Prostate gland (tissue), 2 donors: ENCODE results near the gene ABCA7. TPM values are rescaled to one million over a fixed set of nuclear protein-coding genes. Genes with fewer than 3 reads are reported as not detected.

ENCODE experiments used
- DNase-seq: peaks from one replicate; pipeline ENCODE4 v3.0.0-alpha.2; 2019; ENCODE audit warnings: low spot score
- H3K27ac ChIP-seq, 2 donors: fragments of 200-600 bp; sonication (generic); 2 replicates each; pipeline ENCODE4 v1.5.1; 2017 to 2019
- H3K27me3 ChIP-seq: fragments of 200-600 bp; sonication (generic); replicated peaks from 2 replicates; pipeline ENCODE4 v1.5.1; 2019; ENCODE audit not compliant: insufficient read depth
- H3K36me3 ChIP-seq, 2 donors: fragments of 200-600 bp; sonication (generic); 1 replicate in 1 of 2; 2 replicates in 1 of 2; pipeline versions ENCODE4 v1.5.1 to v1.8.1; 2017 to 2019
- H3K4me1 ChIP-seq: fragments of 200-600 bp; sonication (generic); replicated peaks from 2 replicates; pipeline ENCODE4 v1.5.1; 2019
- H3K4me3 ChIP-seq, 2 donors: fragments of 200-600 bp; sonication (generic); 2 replicates each; pipeline ENCODE4 v1.5.1; 2017 to 2019
- H3K9me3 ChIP-seq: fragments of 200-600 bp; sonication (generic); 2 replicates; pipeline ENCODE4 v1.5.1; 2017
- POLR2A ChIP-seq: fragments of 450-650 bp; IDR thresholded peaks from one replicate; pipeline ENCODE4 v1.6.1; 2016; ENCODE audit warnings: antibody characterized with exemption, mild to moderate bottlenecking
- POLR2AphosphoS5 ChIP-seq: sonication (generic); formaldehyde crosslinking; IDR thresholded peaks from one replicate; pipeline ENCODE4 v1.6.1; 2017; ENCODE audit warnings: antibody characterized with exemption
- WGBS: methylation state at CpG from one replicate; pipeline ENCODE4 v1.1.5; 2018; 5-methylcytosine and 5-hydroxymethylcytosine counted together
- intact Hi-C: fragments of 100-400 bp; cut with DNase I; formaldehyde crosslinking; loops from one replicate; pipeline ENCODE4 v1.14.2; 2022
- total RNA-seq, 2 donors: library from RNA; depleted of rRNA; stranded (reverse); fragments of >200 nt; gene quantifications; one replicate each; pipeline ENCODE4 v1.1.0, GENCODE V29; 2016
- TF ChIP-seq, protein P1 (sequence below), 4 experiments: fragments of 200-600 bp in 2 of 4; fragments of 450-650 bp in 2 of 4; sonication (generic) in 2 of 4; IDR thresholded peaks; 1 replicate in 3 of 4; 2 replicates in 1 of 4; pipeline ENCODE4 v1.5.1; 2016 to 2019; ENCODE audit warnings: antibody characterized with exemption in 4 of 4, mild to moderate bottlenecking in 2 of 4, moderate library complexity in 2 of 4

ABCA7 gene
- total RNA-seq, 2 donors from 2014 or later, result 16.2 to 25.1 TPM

DNA sequence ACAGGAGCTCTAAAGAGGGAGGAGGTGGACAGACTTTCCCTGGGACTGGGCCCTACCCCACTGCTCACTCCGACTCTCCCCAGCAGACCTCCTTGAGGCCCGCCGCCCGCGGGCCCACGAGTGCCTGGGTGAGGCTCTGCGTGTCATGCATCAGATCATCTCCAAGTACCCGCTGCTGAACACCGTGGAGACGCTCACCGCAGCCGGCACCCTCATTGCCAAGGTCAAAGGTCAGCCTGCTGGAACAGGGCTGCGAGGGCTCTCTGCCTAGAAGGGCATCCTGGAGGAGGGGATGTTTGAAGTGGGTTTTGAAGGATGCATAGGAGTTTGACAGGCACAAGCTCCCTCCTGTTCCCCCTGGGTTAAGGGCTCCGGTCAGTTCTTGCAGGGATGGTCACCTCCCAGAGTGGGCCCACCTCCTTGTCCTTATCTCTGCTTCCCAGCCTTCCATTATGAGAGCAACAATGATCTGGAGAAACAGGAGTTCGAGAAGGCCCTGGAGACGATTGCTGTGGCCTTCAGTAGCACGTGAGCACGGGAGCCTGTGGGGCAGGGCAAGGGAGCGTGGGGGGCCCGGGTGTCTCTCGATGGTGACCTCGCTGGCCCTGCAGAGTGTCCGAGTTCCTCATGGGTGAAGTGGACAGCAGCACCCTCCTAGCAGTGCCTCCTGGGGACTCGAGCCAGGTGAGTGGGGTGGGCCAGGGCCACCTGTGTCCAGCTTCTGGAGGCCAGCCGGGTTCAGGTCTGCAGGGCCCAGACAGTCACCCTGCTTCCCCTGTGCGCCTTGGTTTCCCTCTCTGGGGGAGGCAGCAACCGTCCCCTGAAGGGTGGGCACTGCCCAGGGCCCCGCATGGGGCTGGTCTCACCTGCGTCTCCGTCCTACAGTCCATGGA, 33.4 kb downstream of the ABCA7 start:
- Histone ChIP-seq H3K27ac (no peak overlapping the region), H3K4me1 (no peaks in the 10 kb centered on the region), H3K36me3 (no peaks in the 10 kb centered on the region), H3K4me3 (no peak overlapping the region), H3K9me3 (no peaks in the 10 kb centered on the region), H3K27me3 (peaks cover 15% of the 10 kb centered on the region)
- intact Hi-C loops, result no loop called here
- TF ChIP-seq POLR2A, result no peak
- no peak for TF ChIP-seq POLR2AphosphoS5
- TF ChIP-seq, protein P1, sequence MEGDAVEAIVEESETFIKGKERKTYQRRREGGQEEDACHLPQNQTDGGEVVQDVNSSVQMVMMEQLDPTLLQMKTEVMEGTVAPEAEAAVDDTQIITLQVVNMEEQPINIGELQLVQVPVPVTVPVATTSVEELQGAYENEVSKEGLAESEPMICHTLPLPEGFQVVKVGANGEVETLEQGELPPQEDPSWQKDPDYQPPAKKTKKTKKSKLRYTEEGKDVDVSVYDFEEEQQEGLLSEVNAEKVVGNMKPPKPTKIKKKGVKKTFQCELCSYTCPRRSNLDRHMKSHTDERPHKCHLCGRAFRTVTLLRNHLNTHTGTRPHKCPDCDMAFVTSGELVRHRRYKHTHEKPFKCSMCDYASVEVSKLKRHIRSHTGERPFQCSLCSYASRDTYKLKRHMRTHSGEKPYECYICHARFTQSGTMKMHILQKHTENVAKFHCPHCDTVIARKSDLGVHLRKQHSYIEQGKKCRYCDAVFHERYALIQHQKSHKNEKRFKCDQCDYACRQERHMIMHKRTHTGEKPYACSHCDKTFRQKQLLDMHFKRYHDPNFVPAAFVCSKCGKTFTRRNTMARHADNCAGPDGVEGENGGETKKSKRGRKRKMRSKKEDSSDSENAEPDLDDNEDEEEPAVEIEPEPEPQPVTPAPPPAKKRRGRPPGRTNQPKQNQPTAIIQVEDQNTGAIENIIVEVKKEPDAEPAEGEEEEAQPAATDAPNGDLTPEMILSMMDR (IDR thresholded peaks at IDR 0.05), result no peak
- DNase-seq, result no peak
- WGBS, result 92% methylated on average over 20 of the region's 30 CpGs

DNA sequence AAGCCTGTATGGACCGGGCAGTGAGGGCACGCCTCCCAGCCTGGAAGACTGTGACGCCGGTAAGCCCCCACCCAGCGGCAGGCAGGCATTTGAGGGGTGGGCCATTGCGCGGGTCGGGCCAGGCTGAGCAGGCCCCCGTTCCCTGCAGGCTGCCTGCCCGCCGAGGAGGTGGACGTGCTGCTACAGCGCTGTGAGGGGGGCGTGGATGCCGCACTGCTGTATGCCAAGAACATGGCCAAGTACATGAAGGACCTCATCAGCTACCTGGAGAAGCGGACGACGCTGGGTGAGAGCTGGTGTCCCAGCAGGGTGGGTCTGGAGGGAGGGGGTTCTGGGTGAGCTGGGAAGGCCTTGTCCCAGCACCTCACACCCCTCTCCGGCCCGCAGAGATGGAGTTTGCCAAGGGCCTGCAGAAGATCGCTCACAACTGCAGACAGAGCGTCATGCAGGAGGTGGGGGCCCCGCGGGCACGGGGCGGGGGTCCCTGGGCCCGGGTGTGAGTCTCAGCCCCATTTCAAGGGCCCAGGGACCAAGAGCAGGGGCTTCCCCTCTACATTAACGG, 34.1 kb downstream of the ABCA7 start:
- no peaks in the 10 kb centered on the region for H3K9me3 ChIP-seq
- H3K27ac ChIP-seq, result no peak overlapping the region
- no peaks in the 10 kb centered on the region for H3K4me1 ChIP-seq
- WGBS, result 73% methylated on average over 26 of the region's 28 CpGs
- H3K27me3 ChIP-seq, result peaks cover 11% of the 10 kb centered on the region
- H3K36me3 ChIP-seq, result no peaks in the 10 kb centered on the region
- intact Hi-C loops, result no loop called here
- no peak overlapping the region for H3K4me3 ChIP-seq
- TF ChIP-seq, protein P1 (IDR thresholded peaks at IDR 0.05), result no peak
- no peak for DNase-seq

DNA sequence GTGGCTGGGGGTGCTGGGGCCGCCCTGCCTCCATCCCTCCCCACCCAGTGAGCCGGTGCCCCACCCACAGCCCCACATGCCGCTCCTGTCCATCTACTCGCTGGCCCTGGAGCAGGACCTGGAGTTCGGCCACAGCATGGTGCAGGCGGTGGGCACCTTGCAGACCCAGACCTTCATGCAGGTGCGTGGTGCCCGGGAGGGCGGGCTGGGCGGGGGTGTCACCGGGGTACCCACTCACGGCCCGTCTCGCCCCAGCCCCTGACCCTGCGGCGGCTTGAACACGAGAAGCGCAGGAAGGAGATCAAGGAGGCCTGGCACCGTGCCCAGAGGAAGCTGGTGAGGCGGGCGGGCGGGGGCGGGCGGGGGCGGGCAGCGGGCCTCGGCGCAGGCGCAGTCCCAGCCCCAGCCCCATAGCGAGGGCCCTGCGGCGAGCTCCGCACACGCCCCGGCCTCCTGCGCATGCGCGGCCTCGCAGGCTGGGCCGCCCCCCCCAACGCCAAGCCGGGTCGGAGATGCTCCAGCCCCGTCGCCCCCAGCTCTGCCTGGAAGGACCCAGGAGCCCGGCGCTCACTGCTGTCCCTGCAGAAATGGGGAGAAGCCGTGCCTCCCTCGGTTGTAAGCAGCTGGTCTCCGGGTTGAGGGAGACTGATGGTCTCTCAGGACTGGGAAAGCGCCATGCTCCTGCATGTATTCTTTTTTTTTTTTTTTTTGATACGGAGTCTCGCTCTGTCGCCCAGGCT, 34.8 kb downstream of the ABCA7 start:
- H3K4me1 ChIP-seq, result no peaks in the 10 kb centered on the region
- peak; percentile 74 for DNase-seq
- 55% methylated on average over 50 of the region's 54 CpGs for WGBS

DNA sequence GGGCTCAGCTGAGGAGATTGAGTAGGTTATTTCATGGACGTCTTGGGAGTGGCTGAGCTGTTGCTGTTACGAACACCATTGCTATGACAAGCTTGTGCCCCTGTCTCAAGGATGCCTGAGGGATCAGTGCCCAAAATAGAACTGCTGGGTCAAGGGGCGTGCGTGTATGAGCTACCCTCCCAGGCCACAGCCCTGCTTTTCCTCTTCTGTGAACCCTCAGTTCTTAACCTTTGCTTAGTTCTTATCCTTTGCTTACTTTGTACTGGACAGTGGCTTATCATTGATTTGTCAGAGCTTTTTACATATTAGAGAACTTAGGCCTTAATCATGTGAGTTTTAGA, 36.1 kb downstream of the ABCA7 start:
- no peaks in the 10 kb centered on the region for H3K9me3 ChIP-seq
- H3K27me3 ChIP-seq, result peaks cover 4% of the 10 kb centered on the region
- TF ChIP-seq POLR2AphosphoS5, result no peak
- TF ChIP-seq, protein P1 (IDR thresholded peaks at IDR 0.05), result no peak
- TF ChIP-seq POLR2A, result no peak
- H3K4me1 ChIP-seq, result no peaks in the 10 kb centered on the region
- WGBS, result 91% methylated on average over 4 of the region's 4 CpGs
- peak overlapping the region in 1 of 2 donors; percentile 11 for H3K27ac ChIP-seq
- intact Hi-C loops, result no loop called here
- H3K4me3 ChIP-seq, result no peak overlapping the region
- H3K36me3 ChIP-seq, result no peaks in the 10 kb centered on the region
- no peak for DNase-seq

More for the DNA sequence above, 34.8 kb downstream of the ABCA7 start:
- H3K27me3 ChIP-seq, result peaks cover 9% of the 10 kb centered on the region
- H3K27ac ChIP-seq, result peak overlapping the region in 1 of 2 donors; percentile 11
- H3K9me3 ChIP-seq, result no peaks in the 10 kb centered on the region
- no peaks in the 10 kb centered on the region for H3K36me3 ChIP-seq
- intact Hi-C loops, result no loop called here
- TF ChIP-seq POLR2AphosphoS5 (no peak), POLR2A (no peak)
- TF ChIP-seq, protein P1 (IDR thresholded peaks at IDR 0.05), result no peak
- peak overlapping the region in 1 of 2 donors; percentile 12 for H3K4me3 ChIP-seq
